Esophagus squamous epithelium (tissue), 4 donors: ENCODE results near the gene RNF149.
"Not testable (repeated sequence)": the region's sequence is repeated elsewhere in the genome, so short reads cannot be mapped to it uniquely, and the experiment has no call there.

Experiments used
- POLR2A ChIP-seq, 4 donors: fragments of 450-650 bp; IDR thresholded peaks; one replicate each; pipeline ENCODE4 v1.6.1; 2017; ENCODE audit warnings: antibody characterized with exemption in 4 of 4, mild to moderate bottlenecking in 4 of 4, moderate library complexity in 3 of 4
- TF ChIP-seq, protein P1 (sequence below), 6 experiments: fragments of 450-650 bp in 4 of 6; fragments of 200-600 bp in 2 of 6; sonication (generic) in 2 of 6; IDR thresholded peaks; one replicate each; pipeline ENCODE4 v1.5.1; 2016 to 2019; ENCODE audit warnings: antibody characterized with exemption in 6 of 6, mild to moderate bottlenecking in 4 of 6, moderate library complexity in 4 of 6

GRCh38 chr2:101244373-101244772 lies 64.1 kb downstream of the RNF149 start:
- TF ChIP-seq, protein P1, sequence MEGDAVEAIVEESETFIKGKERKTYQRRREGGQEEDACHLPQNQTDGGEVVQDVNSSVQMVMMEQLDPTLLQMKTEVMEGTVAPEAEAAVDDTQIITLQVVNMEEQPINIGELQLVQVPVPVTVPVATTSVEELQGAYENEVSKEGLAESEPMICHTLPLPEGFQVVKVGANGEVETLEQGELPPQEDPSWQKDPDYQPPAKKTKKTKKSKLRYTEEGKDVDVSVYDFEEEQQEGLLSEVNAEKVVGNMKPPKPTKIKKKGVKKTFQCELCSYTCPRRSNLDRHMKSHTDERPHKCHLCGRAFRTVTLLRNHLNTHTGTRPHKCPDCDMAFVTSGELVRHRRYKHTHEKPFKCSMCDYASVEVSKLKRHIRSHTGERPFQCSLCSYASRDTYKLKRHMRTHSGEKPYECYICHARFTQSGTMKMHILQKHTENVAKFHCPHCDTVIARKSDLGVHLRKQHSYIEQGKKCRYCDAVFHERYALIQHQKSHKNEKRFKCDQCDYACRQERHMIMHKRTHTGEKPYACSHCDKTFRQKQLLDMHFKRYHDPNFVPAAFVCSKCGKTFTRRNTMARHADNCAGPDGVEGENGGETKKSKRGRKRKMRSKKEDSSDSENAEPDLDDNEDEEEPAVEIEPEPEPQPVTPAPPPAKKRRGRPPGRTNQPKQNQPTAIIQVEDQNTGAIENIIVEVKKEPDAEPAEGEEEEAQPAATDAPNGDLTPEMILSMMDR (IDR thresholded peaks at IDR 0.05) = not testable (repeated sequence)
- TF ChIP-seq POLR2A (IDR thresholded peaks at IDR 0.05) = not testable (repeated sequence)
